Measurements from ENCODE around the gene ANKRD11.
A peak's percentile ranks its signal among the peaks of the same experiment; 100 is the strongest.
"Not testable (repeated sequence)": the region's sequence is repeated elsewhere in the genome, so short reads cannot be mapped to it uniquely, and the experiment has no call there.

ANKRD11 gene

GRCh38 chr16:89318871-89319630, 171.3 kb downstream of the ANKRD11 start:
- DNase-seq = no peak

GRCh38 chr16:89318430-89318758, 172.0 kb downstream of the ANKRD11 start:
- DNase-seq = no peak

GRCh38 chr16:89317729-89318429, 172.5 kb downstream of the ANKRD11 start:
- no peak for DNase-seq

- DNase-seq = no peak
These were observed 173.2 kb downstream of the ANKRD11 start for GRCh38 chr16:89317101-89317671.

- DNase-seq = no peak
These were observed 173.7 kb downstream of the ANKRD11 start for GRCh38 chr16:89316701-89317100.

GRCh38 chr16:89315791-89316581, 174.4 kb downstream of the ANKRD11 start:
- DNase-seq = no peak

GRCh38 chr16:89315271-89315670, 175.1 kb downstream of the ANKRD11 start:
- DNase-seq = no peak

GRCh38 chr16:89314854-89315253, 175.5 kb downstream of the ANKRD11 start:
- DNase-seq = no peak

GRCh38 chr16:89314357-89314756, 176.0 kb downstream of the ANKRD11 start:
- no peak for DNase-seq

- DNase-seq = no peak
These were observed 176.8 kb downstream of the ANKRD11 start for GRCh38 chr16:89313583-89313982.

- no peak for DNase-seq
These were observed 177.6 kb downstream of the ANKRD11 start for GRCh38 chr16:89312598-89313299.

GRCh38 chr16:89312194-89312593, 178.2 kb downstream of the ANKRD11 start:
- peak in 8 of 56 donors; percentile 20 to 45 (median 40) for DNase-seq

- no peak for DNase-seq
These were observed 178.7 kb downstream of the ANKRD11 start for GRCh38 chr16:89311636-89312035.

GRCh38 chr16:89309438-89310122, 180.8 kb downstream of the ANKRD11 start:
- no peak for DNase-seq

- DNase-seq = no peak
These were observed 181.7 kb downstream of the ANKRD11 start for GRCh38 chr16:89308391-89309333.

- no peak for DNase-seq
These were observed 182.9 kb downstream of the ANKRD11 start for GRCh38 chr16:89307421-89307805.

GRCh38 chr16:89306457-89307420, 183.6 kb downstream of the ANKRD11 start:
- not testable (repeated sequence) for DNase-seq

Data from amygdala (tissue), 56 donors.